Right lobe of liver (tissue), 4 donors: ENCODE data around the gene MYO10.

Source experiments
- CTCF ChIP-seq, 4 donors: fragments of 200-600 bp in 3 of 4; fragments of 450-650 bp in 1 of 4; IDR thresholded peaks; one replicate each; pipeline versions ENCODE4 v1.5.1 to v1.8.0; 2016 to 2022; ENCODE audit warnings: antibody characterized with exemption in 4 of 4, mild to moderate bottlenecking in 2 of 4
- POLR2A ChIP-seq: fragments of 450-650 bp; IDR thresholded peaks from one replicate; pipeline ENCODE4 v1.6.1; 2017; ENCODE audit warnings: antibody characterized with exemption, mild to moderate bottlenecking
- donor health status: DM: no; HTN: no; CAD: no.
- donor health status: DM: no; HTN: no; CAD: no.
- donor health status: DM: no; HTN: yes; CAD: no.

- TF ChIP-seq CTCF (IDR thresholded peaks at IDR 0.05) (no peak), POLR2A (no peak)
These were observed 266.3 kb downstream of the MYO10 start for GRCh38 chr5:16669776-16670175.
